Hepatocyte (in vitro differentiated cells): ENCODE measurements around the gene ABCB8.

ENCODE experiments used
- EZH2 ChIP-seq: fragments of 200-600 bp; sonication (generic); IDR thresholded peaks from 2 replicates; pipeline ENCODE4 v1.6.1; 2016; ENCODE audit warnings: antibody characterized with exemption, mild to moderate bottlenecking, borderline replicate concordance
- EZH2phosphoT487 ChIP-seq: fragments of 200-600 bp; sonication (generic); IDR thresholded peaks from one replicate; pipeline ENCODE4 v1.6.1; 2018; ENCODE audit warnings: antibody characterized with exemption, mild to moderate bottlenecking, low read depth, moderate library complexity; ENCODE audit not compliant: unreplicated experiment, severe bottlenecking
- TF ChIP-seq, protein P1 (sequence below): fragments of 200-600 bp; sonication (generic); IDR thresholded peaks from 2 replicates; pipeline ENCODE4 v1.5.1; 2016; ENCODE audit warnings: antibody characterized with exemption, mild to moderate bottlenecking; ENCODE audit not compliant: poor library complexity

DNA sequence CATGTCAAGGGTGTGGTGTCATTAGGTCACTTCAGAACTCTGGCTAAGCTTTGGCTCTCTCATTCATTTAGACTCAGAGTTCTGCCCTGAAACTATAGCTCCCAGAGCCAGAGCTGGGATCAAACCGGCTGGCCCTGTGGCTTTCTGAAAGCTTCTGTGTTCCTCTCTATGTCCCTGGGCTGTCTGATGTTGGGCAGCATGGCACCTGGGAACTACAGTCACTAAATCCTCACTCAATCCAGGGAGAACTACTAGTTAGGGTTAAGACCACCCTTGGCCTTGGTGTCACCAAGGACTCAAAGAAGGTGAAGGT, 17.2 kb upstream of the ABCB8 start:
- TF ChIP-seq, protein P1, sequence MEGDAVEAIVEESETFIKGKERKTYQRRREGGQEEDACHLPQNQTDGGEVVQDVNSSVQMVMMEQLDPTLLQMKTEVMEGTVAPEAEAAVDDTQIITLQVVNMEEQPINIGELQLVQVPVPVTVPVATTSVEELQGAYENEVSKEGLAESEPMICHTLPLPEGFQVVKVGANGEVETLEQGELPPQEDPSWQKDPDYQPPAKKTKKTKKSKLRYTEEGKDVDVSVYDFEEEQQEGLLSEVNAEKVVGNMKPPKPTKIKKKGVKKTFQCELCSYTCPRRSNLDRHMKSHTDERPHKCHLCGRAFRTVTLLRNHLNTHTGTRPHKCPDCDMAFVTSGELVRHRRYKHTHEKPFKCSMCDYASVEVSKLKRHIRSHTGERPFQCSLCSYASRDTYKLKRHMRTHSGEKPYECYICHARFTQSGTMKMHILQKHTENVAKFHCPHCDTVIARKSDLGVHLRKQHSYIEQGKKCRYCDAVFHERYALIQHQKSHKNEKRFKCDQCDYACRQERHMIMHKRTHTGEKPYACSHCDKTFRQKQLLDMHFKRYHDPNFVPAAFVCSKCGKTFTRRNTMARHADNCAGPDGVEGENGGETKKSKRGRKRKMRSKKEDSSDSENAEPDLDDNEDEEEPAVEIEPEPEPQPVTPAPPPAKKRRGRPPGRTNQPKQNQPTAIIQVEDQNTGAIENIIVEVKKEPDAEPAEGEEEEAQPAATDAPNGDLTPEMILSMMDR: no peak
- TF ChIP-seq EZH2 (no peak), EZH2phosphoT487 (no peak)
